Tibial nerve (tissue), 4 donors: ENCODE results near the gene GDF10. TPM values are rescaled to one million over a fixed set of nuclear protein-coding genes. Genes with fewer than 3 reads are reported as not detected.

ENCODE experiments used
- DNase-seq, 2 donors: peaks; one replicate each; pipeline ENCODE4 v3.0.0-alpha.2; 2019; ENCODE audit warnings: low spot score in 2 of 2
- H3K27ac ChIP-seq, 4 donors: fragments of 200-600 bp; sonication (generic) in 3 of 4; one replicate each; pipeline ENCODE4 v1.5.1; 2017 to 2019; ENCODE audit warnings: mild to moderate bottlenecking in 1 of 4
- H3K27me3 ChIP-seq, 2 donors: fragments of 200-600 bp; sonication (generic) in 1 of 2; one replicate each; pipeline versions ENCODE4 v1.5.1 to v1.6.0; 2017 to 2019
- H3K36me3 ChIP-seq, 3 donors: fragments of 200-600 bp; sonication (generic); one replicate each; pipeline ENCODE4 v1.5.1; 2018 to 2019
- H3K4me1 ChIP-seq, 4 donors: fragments of 200-600 bp; sonication (generic) in 3 of 4; one replicate each; pipeline ENCODE4 v1.5.1; 2017 to 2019
- H3K4me3 ChIP-seq, 4 donors: fragments of 200-600 bp; sonication (generic) in 3 of 4; one replicate each; pipeline ENCODE4 v1.5.1; 2017 to 2019; ENCODE audit warnings: mild to moderate bottlenecking in 1 of 4, moderate library complexity in 1 of 4
- H3K9me3 ChIP-seq, 4 donors: fragments of 200-600 bp; sonication (generic) in 3 of 4; one replicate each; pipeline ENCODE4 v1.5.1; 2017 to 2019
- CTCF ChIP-seq, 5 experiments: fragments of 200-600 bp in 3 of 5; fragments of 450-650 bp in 2 of 5; sonication (generic) in 3 of 5; IDR thresholded peaks; one replicate each; pipeline ENCODE4 v1.5.1; 2016 to 2019; ENCODE audit warnings: antibody characterized with exemption in 5 of 5, mild to moderate bottlenecking in 3 of 5, moderate library complexity in 2 of 5
- EP300 ChIP-seq, 2 donors: sonication (generic); formaldehyde crosslinking; IDR thresholded peaks; one replicate each; pipeline ENCODE4 v1.6.1; 2017; ENCODE audit warnings: antibody characterized with exemption in 2 of 2, mild to moderate bottlenecking in 1 of 2
- POLR2A ChIP-seq, 2 donors: fragments of 450-650 bp; IDR thresholded peaks; one replicate each; pipeline ENCODE4 v1.6.1; 2017; ENCODE audit warnings: antibody characterized with exemption in 2 of 2, mild to moderate bottlenecking in 2 of 2, moderate library complexity in 2 of 2
- WGBS, 2 donors: methylation state at CpG; one replicate each; pipeline ENCODE4 v1.1.5; 2018; 5-methylcytosine and 5-hydroxymethylcytosine counted together
- total RNA-seq, 4 donors: library from RNA; depleted of rRNA; stranded (reverse); fragments of >200 nt; gene quantifications; one replicate each; pipeline ENCODE4 v1.1.0, GENCODE V29; 2016

The GDF10 gene
- total RNA-seq, 4 donors from 2014 or later = 10.2 to 48.2 (median 22.9) TPM

GRCh38 chr10:47259466-47259865 lies 40.5 kb upstream of the GDF10 start:
- WGBS, 2 donors = 75 to 81% methylated on average over 4 to 5 of the region's 5 CpGs
- TF ChIP-seq EP300 (IDR thresholded peaks at IDR 0.05) = no peak
- no peak for TF ChIP-seq CTCF (IDR thresholded peaks at IDR 0.05)
- TF ChIP-seq POLR2A (IDR thresholded peaks at IDR 0.05) = no peak
- H3K27me3 ChIP-seq = no peaks in the 10 kb centered on the region
- peaks cover 0 to 7% (median 0%) of the 10 kb centered on the region in 4 donors for H3K4me1 ChIP-seq
- H3K36me3 ChIP-seq = no peaks in the 10 kb centered on the region
- no peak overlapping the region for H3K27ac ChIP-seq
- no peak for DNase-seq
- H3K9me3 ChIP-seq = no peaks in the 10 kb centered on the region
- H3K4me3 ChIP-seq = no peak overlapping the region

GRCh38 chr10:47260505-47261111 lies 39.4 kb upstream of the GDF10 start:
- TF ChIP-seq EP300 (IDR thresholded peaks at IDR 0.05) (no peak), CTCF (IDR thresholded peaks at IDR 0.05) (no peak), POLR2A (IDR thresholded peaks at IDR 0.05) (no peak)
- Histone ChIP-seq H3K27me3 (no peaks in the 10 kb centered on the region), H3K9me3 (no peaks in the 10 kb centered on the region), H3K4me1 (peaks cover 0 to 7% (median 0%) of the 10 kb centered on the region in 4 donors), H3K4me3 (no peak overlapping the region), H3K27ac (peak overlapping the region in 1 of 4 donors; percentile 47), H3K36me3 (no peaks in the 10 kb centered on the region)
- WGBS, 2 donors = 76 to 78% methylated on average over 9 of the region's 9 CpGs
- no peak for DNase-seq

GRCh38 chr10:47261121-47261520 lies 38.9 kb upstream of the GDF10 start:
- Histone ChIP-seq H3K36me3 (no peaks in the 10 kb centered on the region), H3K9me3 (no peaks in the 10 kb centered on the region), H3K27me3 (no peaks in the 10 kb centered on the region), H3K4me1 (peaks cover 0 to 7% (median 0%) of the 10 kb centered on the region in 4 donors), H3K27ac (no peak overlapping the region), H3K4me3 (no peak overlapping the region)
- TF ChIP-seq EP300 (IDR thresholded peaks at IDR 0.05) = no peak
- no peak for TF ChIP-seq POLR2A (IDR thresholded peaks at IDR 0.05)
- no peak for TF ChIP-seq CTCF (IDR thresholded peaks at IDR 0.05)
- WGBS, 2 donors = 90 to 100% methylated on average over 1 of the region's 1 CpG
- DNase-seq = no peak

GRCh38 chr10:47261556-47261955 lies 38.4 kb upstream of the GDF10 start:
- no peak for DNase-seq

More at GRCh38 chr10:47261556-47261955, 38.4 kb upstream of the GDF10 start:
- no peak for TF ChIP-seq CTCF (IDR thresholded peaks at IDR 0.05)
- TF ChIP-seq POLR2A (IDR thresholded peaks at IDR 0.05) = no peak
- no peak for TF ChIP-seq EP300 (IDR thresholded peaks at IDR 0.05)
- H3K4me1 ChIP-seq = peaks cover 0 to 7% (median 0%) of the 10 kb centered on the region in 4 donors
- 76 to 96% methylated on average over 5 of the region's 5 CpGs for WGBS, 2 donors
- no peak overlapping the region for H3K4me3 ChIP-seq
- H3K36me3 ChIP-seq = no peaks in the 10 kb centered on the region
- H3K9me3 ChIP-seq = no peaks in the 10 kb centered on the region
- H3K27ac ChIP-seq = no peak overlapping the region
- H3K27me3 ChIP-seq = no peaks in the 10 kb centered on the region
